ENCODE results near the gene CCL19.

DNA sequence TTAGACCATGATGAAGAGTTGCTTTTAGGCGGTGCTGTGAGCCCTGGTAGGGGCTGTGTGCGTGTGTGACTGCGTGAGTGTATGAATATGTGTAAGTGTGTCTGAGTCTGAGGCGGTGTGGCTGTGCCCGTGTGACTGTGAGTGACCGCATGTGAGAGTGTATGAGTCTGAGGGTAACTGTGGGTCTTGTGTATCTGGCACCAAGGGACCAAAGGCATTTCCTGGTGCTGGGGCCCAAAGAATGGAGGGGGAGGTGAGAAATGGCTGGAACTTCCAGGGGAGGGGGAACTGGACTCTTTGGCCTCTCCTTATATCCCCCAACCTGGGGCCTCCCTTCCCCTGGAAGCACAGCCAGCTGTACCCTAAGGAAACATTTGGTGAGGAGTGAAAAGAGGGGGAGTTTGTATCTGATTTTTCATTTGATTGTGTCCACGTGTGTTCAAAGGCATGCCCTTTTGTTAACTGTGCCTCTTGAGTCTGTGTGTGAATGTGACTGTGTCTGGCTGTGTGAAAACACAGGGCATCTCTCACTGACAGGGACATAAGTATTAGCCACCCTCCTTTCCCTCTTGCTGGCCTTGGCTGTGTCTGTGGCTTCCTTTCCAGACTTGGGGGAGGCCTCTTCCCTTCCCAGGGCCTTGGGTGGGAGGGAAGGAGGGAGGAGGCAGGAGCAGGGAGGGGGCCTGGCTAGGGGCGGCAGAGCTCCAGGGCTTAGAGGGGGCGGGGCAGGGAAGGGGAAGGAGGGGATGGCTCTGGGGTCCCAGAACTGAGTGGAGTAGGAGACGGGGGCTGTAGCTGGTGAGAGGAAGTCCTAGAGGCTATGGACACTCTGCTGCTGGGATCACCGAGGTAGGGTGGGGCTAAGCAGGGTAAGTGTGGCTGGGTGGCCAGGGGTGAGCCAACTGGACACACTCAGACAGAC is 37.7 kb downstream of the CCL19 start:
- TF ChIP-seq, protein P1, sequence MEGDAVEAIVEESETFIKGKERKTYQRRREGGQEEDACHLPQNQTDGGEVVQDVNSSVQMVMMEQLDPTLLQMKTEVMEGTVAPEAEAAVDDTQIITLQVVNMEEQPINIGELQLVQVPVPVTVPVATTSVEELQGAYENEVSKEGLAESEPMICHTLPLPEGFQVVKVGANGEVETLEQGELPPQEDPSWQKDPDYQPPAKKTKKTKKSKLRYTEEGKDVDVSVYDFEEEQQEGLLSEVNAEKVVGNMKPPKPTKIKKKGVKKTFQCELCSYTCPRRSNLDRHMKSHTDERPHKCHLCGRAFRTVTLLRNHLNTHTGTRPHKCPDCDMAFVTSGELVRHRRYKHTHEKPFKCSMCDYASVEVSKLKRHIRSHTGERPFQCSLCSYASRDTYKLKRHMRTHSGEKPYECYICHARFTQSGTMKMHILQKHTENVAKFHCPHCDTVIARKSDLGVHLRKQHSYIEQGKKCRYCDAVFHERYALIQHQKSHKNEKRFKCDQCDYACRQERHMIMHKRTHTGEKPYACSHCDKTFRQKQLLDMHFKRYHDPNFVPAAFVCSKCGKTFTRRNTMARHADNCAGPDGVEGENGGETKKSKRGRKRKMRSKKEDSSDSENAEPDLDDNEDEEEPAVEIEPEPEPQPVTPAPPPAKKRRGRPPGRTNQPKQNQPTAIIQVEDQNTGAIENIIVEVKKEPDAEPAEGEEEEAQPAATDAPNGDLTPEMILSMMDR (IDR thresholded peaks at IDR 0.05; ENCODE audit: control extremely low read depth in 1 of 3, insufficient read depth in 1 of 3, low read depth in 1 of 3, low read length in 3 of 3), result no peak
- TF ChIP-seq GABPA (IDR thresholded peaks at IDR 0.05; ENCODE audit: borderline replicate concordance, insufficient read depth, low read length) (no peak), ZNF274 (IDR thresholded peaks at IDR 0.05; ENCODE audit: borderline replicate concordance, extremely low read depth, low read length) (no peak), KDM5A (IDR thresholded peaks at IDR 0.05; ENCODE audit: low read length) (no peak), RNF2 (IDR thresholded peaks at IDR 0.05; ENCODE audit: borderline replicate concordance, low read depth, low read length, missing control alignments, poor library complexity, severe bottlenecking) (no peak), CBX8 (IDR thresholded peaks at IDR 0.05; ENCODE audit: borderline replicate concordance, low read depth, low read length) (no peak), RXRA (IDR thresholded peaks at IDR 0.05; ENCODE audit: insufficient read depth, low read depth, low read length) (no peak), CREB1 (IDR thresholded peaks at IDR 0.05) (no peak), POLR2AphosphoS5 (IDR thresholded peaks at IDR 0.05; ENCODE audit: low read depth, low read length) (no peak), JUN (IDR thresholded peaks at IDR 0.05; ENCODE audit: low read depth, low read length) (no peak), POLR2A (IDR thresholded peaks at IDR 0.05; ENCODE audit: control extremely low read depth in 1 of 2, low read depth in 2 of 2, low read length in 2 of 2) (no peak), BRCA1 (IDR thresholded peaks at IDR 0.05; ENCODE audit: low read depth, low read length) (no peak)
